HG02885 (cell line): ENCODE results near the gene CENPX.

ENCODE experiments used
- ATAC-seq: cut with Tn5 transposase; IDR thresholded peaks from one replicate; pipeline ENCODE4 v1.9.1; 2021; ENCODE audit warnings: mild to moderate bottlenecking; ENCODE audit not compliant: unreplicated experiment, poor library complexity

Gene CENPX

GRCh38 chr17:82022310-82022980 lies at the start of gene CENPX:
TSS of gene CENPX (minus strand) at chr17:82022878. CDS start at chr17:82022861, 17 bp downstream.
- no peak for ATAC-seq

GRCh38 chr17:82070611-82071010 lies 47.9 kb upstream of the CENPX start:
- no peak for ATAC-seq

GRCh38 chr17:82065638-82066303 lies 43.1 kb upstream of the CENPX start, which contains the start of gene DUS1L:
TSS of gene DUS1L (minus strand) at chr17:82065804. CDS start at chr17:82065059, 745 bp downstream.
- ATAC-seq, result peak; percentile 78

- peak; percentile 43 for ATAC-seq
Measured at GRCh38 chr17:82065193-82065637, 42.5 kb upstream of the CENPX start.

- ATAC-seq, result no peak
Measured at GRCh38 chr17:82064433-82065192, 41.9 kb upstream of the CENPX start.

- no peak for ATAC-seq
Measured at GRCh38 chr17:82063424-82064415, 41.0 kb upstream of the CENPX start.

GRCh38 chr17:82062984-82063368 lies 40.3 kb upstream of the CENPX start:
- no peak for ATAC-seq

GRCh38 chr17:82062076-82062983 lies 39.7 kb upstream of the CENPX start:
- ATAC-seq, result no peak

GRCh38 chr17:82061047-82061925 lies 38.6 kb upstream of the CENPX start:
- no peak for ATAC-seq

- ATAC-seq, result no peak
Measured at GRCh38 chr17:82060614-82061013, 37.9 kb upstream of the CENPX start.

- no peak for ATAC-seq
Measured at GRCh38 chr17:82060001-82060380, 37.3 kb upstream of the CENPX start.

GRCh38 chr17:82059272-82060000 lies 36.8 kb upstream of the CENPX start:
- no peak for ATAC-seq

GRCh38 chr17:82058855-82059249 lies 36.2 kb upstream of the CENPX start:
- no peak for ATAC-seq

- no peak for ATAC-seq
Measured at GRCh38 chr17:82058230-82058854, 35.7 kb upstream of the CENPX start.

GRCh38 chr17:82056729-82057621 lies 34.3 kb upstream of the CENPX start:
- no peak for ATAC-seq
